Measurements from ENCODE around the gene NONO.
A peak's percentile ranks its signal among the peaks of the same experiment; 100 is the strongest.

NONO gene, protein sequence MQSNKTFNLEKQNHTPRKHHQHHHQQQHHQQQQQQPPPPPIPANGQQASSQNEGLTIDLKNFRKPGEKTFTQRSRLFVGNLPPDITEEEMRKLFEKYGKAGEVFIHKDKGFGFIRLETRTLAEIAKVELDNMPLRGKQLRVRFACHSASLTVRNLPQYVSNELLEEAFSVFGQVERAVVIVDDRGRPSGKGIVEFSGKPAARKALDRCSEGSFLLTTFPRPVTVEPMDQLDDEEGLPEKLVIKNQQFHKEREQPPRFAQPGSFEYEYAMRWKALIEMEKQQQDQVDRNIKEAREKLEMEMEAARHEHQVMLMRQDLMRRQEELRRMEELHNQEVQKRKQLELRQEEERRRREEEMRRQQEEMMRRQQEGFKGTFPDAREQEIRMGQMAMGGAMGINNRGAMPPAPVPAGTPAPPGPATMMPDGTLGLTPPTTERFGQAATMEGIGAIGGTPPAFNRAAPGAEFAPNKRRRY

DNA sequence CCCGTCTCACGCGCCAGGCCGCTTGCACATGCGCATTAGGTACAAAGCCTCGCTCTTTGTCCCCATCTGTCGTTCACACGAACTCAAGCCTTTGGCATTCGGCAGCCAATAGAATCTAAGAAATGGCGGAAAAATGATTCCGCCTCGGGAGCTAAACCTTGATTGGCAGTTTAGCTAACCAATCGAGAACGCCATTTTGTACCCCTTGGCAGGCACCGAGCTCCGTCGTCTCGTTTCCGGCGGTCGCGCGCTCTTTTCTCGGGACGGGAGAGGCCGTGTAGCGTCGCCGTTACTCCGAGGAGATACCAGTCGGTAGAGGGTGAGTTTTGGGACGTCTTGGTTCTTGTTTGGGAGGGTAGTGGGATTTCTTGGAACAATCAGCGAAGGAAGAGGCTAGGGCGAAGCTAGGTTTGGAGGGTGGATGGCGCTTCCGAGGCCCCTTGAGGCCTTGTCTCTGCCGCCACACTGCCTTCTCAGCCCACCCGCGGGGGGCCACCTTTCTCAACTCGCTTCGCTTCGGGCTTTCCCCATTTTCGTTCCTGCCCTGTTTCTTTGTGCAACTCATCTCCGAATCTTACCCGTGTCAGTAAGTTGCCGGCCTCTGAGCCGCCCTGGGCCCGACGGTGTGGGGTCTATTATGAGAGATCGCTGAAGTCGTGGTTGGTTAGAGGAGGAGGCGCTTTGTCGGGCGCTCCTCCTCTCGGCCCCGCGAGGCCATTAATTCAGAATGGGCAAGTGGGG lies at the start of gene NONO:
TSS of gene NONO (plus strand) at position 233 of the 741 bp plus-strand sequence. CDS start 7,003 bp downstream, outside the sequence.
- TF ChIP-seq Cebpa-rat (IDR thresholded peaks at IDR 0.05): no peak
- Histone ChIP-seq H3K4me3 (peak within 1 kb of the TSS; percentile 78), H3K27me3 (peaks cover 13% of the 10 kb centered on the region; the same call in 1 of the 2 replicates), H3K4me2 (peak within 1 kb of the TSS; percentile 81), H4K20me1 (peaks cover 49% of the 10 kb centered on the region), H3K4me1 (peaks cover 16% of the 10 kb centered on the region), H3K27ac (peak within 1 kb of the TSS; percentile 98), H3K9ac (peak within 1 kb of the TSS; percentile 98), H3K36me3 (peaks cover 12% of the 10 kb centered on the region; the same call in 1 of the 2 replicates), H3K9me3 (0 out of 2 replicates have a peak, but pooled peaks cover 11% of the 10 kb centered on the region)

DNA sequence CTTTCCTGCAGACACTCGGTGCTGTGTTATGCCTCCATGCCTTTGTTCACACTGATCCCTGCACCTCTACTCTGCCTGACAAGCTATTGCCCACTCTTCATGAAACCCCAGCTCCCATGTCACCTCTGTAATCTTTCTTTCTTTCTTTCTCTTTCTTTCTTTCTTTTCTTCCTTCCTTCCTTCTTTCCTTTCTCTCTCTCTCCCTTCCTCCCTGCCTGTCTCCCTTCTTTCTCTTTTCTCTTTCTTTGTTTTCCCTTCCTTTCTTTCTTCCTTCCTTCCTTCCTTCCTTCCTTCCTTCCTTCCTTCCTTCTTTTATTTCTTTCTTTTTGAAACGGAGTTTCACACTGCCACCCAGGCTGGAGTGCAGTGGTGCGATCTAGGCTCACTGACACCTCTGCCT lies 48.0 kb upstream of the NONO start:
- Histone ChIP-seq H3K4me1 (no peaks in the 10 kb centered on the region), H3K9me3 (no peaks in the 10 kb centered on the region), H4K20me1 (no peaks in the 10 kb centered on the region; the same call in 1 of the 2 replicates), H3K4me3 (no peak overlapping the region), H3K9ac (no peak overlapping the region), H3K4me2 (no peak overlapping the region), H3K27ac (no peak overlapping the region), H3K36me3 (peaks cover 9% of the 10 kb centered on the region), H3K27me3 (peaks cover 20% of the 10 kb centered on the region)
- TF ChIP-seq Cebpa-rat (IDR thresholded peaks at IDR 0.05): no peak

DNA sequence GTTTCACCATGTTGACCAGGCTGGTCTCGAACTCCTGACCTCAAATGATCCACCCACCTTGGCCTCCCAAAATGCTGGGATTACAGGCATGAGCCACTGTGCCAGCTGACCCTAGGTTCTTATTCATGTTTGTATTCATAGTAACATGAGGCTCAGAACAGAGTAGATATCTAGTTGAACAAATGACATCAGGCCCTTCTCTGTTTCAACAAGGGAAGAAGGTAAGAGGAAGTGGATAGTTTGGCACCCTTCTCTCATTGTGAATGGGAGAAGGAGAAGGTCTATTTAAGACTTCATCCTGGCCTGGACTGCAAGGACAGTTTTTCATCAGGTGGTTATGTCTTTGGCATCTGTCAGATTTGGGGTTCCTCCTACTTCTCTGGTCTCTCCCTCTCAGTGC lies 46.6 kb upstream of the NONO start:
- no peak overlapping the region for H3K27ac ChIP-seq
- TF ChIP-seq Cebpa-rat (IDR thresholded peaks at IDR 0.05): no peak
- H3K36me3 ChIP-seq: peaks cover 23% of the 10 kb centered on the region
- H3K9ac ChIP-seq: no peak overlapping the region
- H3K27me3 ChIP-seq: peaks cover 34% of the 10 kb centered on the region
- no peaks in the 10 kb centered on the region for H3K4me1 ChIP-seq
- H3K4me2 ChIP-seq: no peak overlapping the region
- no peaks in the 10 kb centered on the region for H3K9me3 ChIP-seq
- H3K4me3 ChIP-seq: no peak overlapping the region
- H4K20me1 ChIP-seq: peaks cover 2% of the 10 kb centered on the region; the same call in 1 of the 2 replicates

DNA sequence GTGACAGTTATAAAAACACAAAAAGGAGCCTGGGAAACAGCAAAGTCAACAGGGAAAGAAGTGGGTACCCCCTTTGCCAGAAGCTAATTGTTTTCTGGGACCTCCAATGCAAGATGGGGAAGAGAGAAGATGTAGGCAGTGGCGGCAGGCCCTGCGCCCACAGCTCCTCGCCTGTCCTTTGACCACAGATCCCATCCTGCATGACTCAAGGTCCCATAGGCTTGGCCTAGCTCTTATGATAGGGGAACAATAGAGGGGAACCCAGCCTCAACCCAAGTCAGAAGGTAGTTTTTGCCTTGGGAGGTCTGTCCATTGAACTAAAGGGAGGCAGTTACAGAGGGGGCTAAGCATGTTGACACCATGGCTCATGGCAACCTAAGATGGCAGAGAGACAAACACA lies 43.7 kb upstream of the NONO start:
- Histone ChIP-seq H3K27me3 (peaks cover 63% of the 10 kb centered on the region), H3K4me3 (no peak overlapping the region), H3K9me3 (no peaks in the 10 kb centered on the region), H3K4me1 (no peaks in the 10 kb centered on the region), H3K4me2 (no peak overlapping the region), H3K27ac (no peak overlapping the region), H3K36me3 (peaks cover 52% of the 10 kb centered on the region), H4K20me1 (peaks cover 7% of the 10 kb centered on the region; the same call in 1 of the 2 replicates), H3K9ac (no peak overlapping the region)
- no peak for TF ChIP-seq Cebpa-rat (IDR thresholded peaks at IDR 0.05)

- no peak overlapping the region for H3K27ac ChIP-seq
- H3K9me3 ChIP-seq: no peaks in the 10 kb centered on the region
- TF ChIP-seq Cebpa-rat (IDR thresholded peaks at IDR 0.05): no peak
- H3K4me3 ChIP-seq: no peak overlapping the region
- peaks cover 76% of the 10 kb centered on the region for H3K27me3 ChIP-seq
- peaks cover 67% of the 10 kb centered on the region for H3K36me3 ChIP-seq
- peaks cover 7% of the 10 kb centered on the region; the same call in 1 of the 2 replicates for H4K20me1 ChIP-seq
- H3K9ac ChIP-seq: no peak overlapping the region
- H3K4me2 ChIP-seq: no peak overlapping the region
- H3K4me1 ChIP-seq: no peaks in the 10 kb centered on the region
Observed at GRCh38 chrX:71241301-71241700, 42.1 kb upstream of the NONO start.

GRCh38 chrX:71244359-71245128 lies 38.9 kb upstream of the NONO start:
- no peak overlapping the region for H3K9ac ChIP-seq
- TF ChIP-seq Cebpa-rat (IDR thresholded peaks at IDR 0.05): no peak
- no peak overlapping the region for H3K27ac ChIP-seq
- no peaks in the 10 kb centered on the region for H3K4me1 ChIP-seq
- peaks cover 96% of the 10 kb centered on the region for H3K27me3 ChIP-seq
- H3K4me3 ChIP-seq: no peak overlapping the region
- no peak overlapping the region for H3K4me2 ChIP-seq
- H3K9me3 ChIP-seq: no peaks in the 10 kb centered on the region
- peaks cover 10% of the 10 kb centered on the region; the same call in 1 of the 2 replicates for H4K20me1 ChIP-seq
- H3K36me3 ChIP-seq: peaks cover 99% of the 10 kb centered on the region

DNA sequence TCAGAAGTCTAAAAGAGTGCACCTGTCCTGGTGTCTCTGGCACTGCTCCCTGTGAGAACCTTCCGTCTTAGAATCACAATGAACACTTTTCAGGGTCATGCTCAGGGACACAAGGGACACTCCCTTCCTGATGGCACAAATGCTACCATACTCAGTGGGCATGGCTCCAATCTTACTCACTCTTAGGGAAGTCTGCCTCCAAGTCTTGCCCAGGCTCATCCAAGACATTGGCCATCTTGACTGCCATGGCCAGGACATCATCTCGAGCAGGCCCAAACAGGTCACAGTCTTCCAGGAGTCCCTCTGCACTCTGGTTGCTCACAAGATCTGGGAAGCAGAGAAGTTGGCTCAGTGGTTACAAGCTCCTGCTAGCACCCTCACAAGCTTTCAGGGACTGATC lies 38.3 kb upstream of the NONO start:
- Histone ChIP-seq H4K20me1 (peaks cover 16% of the 10 kb centered on the region; the same call in 1 of the 2 replicates), H3K4me2 (no peak overlapping the region), H3K9me3 (no peaks in the 10 kb centered on the region), H3K4me3 (no peak overlapping the region), H3K4me1 (no peaks in the 10 kb centered on the region), H3K36me3 (peaks cover 99% of the 10 kb centered on the region), H3K27ac (no peak overlapping the region), H3K27me3 (peaks cover 96% of the 10 kb centered on the region), H3K9ac (no peak overlapping the region)
- no peak for TF ChIP-seq Cebpa-rat (IDR thresholded peaks at IDR 0.05)

DNA sequence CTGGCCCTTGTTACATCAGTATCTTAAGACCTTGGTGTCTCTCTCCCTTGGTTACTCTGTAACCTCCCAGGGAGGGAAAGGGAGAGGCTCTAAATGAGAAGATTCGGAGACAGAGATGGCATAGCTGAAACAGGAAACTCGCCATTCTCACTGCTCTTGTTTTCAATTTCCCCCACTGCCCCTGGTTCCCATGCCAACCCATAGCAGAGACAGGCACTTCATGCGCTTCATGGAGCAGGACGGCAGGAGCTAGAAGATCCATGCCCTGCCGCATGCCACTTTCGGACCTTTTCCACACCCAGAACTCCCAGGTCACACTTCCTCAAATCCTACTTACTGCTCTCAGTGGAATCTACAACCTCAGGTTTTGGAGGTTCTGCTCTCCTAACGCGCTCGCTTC lies 32.6 kb upstream of the NONO start:
- no peak overlapping the region for H3K27ac ChIP-seq
- peaks cover 50% of the 10 kb centered on the region for H3K36me3 ChIP-seq
- no peaks in the 10 kb centered on the region for H3K9me3 ChIP-seq
- TF ChIP-seq Cebpa-rat (IDR thresholded peaks at IDR 0.05): no peak
- peaks cover 28% of the 10 kb centered on the region for H3K4me1 ChIP-seq
- H4K20me1 ChIP-seq: peaks cover 34% of the 10 kb centered on the region; the same call in 1 of the 2 replicates
- no peak overlapping the region for H3K9ac ChIP-seq
- H3K4me2 ChIP-seq: no peak overlapping the region
- no peak overlapping the region for H3K4me3 ChIP-seq
- peaks cover 77% of the 10 kb centered on the region for H3K27me3 ChIP-seq

DNA sequence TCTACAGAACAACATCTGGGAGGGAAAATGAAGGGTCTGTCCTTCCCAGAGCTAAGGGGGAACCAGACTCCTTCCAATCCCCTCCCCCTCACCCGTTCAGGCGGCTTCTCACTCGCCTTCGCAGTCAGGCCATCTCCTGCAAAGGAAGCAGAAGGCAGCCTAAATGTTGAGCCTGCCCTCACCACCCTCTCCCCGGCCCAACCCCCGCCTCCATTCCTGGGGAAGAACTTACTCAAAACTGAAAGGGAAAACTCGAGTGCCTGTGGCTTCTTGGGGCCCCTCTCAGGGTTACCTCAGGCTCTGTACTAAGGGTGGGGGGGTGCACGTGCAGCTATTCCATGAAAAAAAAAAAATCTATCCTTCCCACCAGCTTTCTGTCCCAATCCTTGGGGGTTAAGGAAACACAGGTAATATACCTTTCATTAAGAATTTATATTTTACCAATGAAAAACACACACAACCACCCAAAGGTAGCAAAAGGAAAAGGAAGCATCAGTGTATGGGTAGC lies 31.9 kb upstream of the NONO start:
- H3K4me2 ChIP-seq: peak overlapping the region; percentile 86
- H4K20me1 ChIP-seq: peaks cover 34% of the 10 kb centered on the region; the same call in 1 of the 2 replicates
- H3K9ac ChIP-seq: peak overlapping the region; percentile 39; the same call in 1 of the 2 replicates
- peaks cover 45% of the 10 kb centered on the region for H3K36me3 ChIP-seq
- peaks cover 30% of the 10 kb centered on the region for H3K4me1 ChIP-seq
- no peak for TF ChIP-seq Cebpa-rat (IDR thresholded peaks at IDR 0.05)
- peak overlapping the region; percentile 73; the same call in 1 of the 2 replicates for H3K4me3 ChIP-seq
- no peaks in the 10 kb centered on the region for H3K9me3 ChIP-seq
- H3K27ac ChIP-seq: no peak overlapping the region
- H3K27me3 ChIP-seq: peaks cover 76% of the 10 kb centered on the region
